NK-92 (cell line): ENCODE results near the gene NRP2.

Experiments used
- DNase-seq: peaks from one replicate; lab custom pipeline; 2025; ENCODE audit not compliant: unreplicated experiment; lab: John Stamatoyannopoulos, UW

NRP2 gene

GRCh38 chr2:205730701-205731582 lies 48.6 kb downstream of the NRP2 start:
- DNase-seq = no peak

DNA sequence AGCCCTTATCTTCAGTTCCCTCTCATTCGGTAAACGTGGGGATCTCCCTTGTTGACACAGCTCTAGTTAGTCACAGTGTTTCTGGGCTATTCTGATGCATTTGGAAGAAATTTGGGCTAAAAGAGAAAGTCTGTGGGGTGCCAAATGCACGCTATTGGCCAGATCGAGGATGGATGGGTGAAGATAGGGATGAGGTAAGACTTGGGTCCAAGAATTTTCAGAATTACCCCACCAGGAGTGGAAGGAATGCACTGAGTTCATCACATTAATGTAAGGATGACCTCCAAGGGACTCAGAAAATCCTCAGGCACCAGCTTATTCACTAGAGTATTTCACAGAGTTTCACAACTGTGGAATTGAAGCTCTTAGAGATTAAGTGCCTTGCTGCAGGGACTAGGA lies 49.3 kb downstream of the NRP2 start:
- DNase-seq = no peak

DNA sequence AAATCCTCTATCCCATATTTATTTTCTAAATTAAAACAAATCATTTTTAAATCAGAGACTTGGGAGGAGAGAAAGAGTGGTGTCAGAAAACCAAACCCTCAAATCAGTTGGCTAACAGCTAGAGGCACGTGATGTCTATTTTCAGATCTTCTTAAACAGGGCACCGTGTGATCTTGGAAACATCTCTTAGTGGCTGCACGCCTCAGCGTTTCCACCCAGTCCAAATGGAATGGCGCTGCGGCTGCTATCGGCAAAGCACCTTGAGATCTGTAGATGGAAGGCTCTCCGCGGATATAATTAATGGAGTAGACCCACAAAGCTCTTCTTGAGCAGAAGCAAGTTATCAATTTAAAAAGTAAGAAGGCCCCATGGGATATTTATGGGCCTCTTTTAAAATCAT lies 50.0 kb downstream of the NRP2 start:
- no peak for DNase-seq

DNA sequence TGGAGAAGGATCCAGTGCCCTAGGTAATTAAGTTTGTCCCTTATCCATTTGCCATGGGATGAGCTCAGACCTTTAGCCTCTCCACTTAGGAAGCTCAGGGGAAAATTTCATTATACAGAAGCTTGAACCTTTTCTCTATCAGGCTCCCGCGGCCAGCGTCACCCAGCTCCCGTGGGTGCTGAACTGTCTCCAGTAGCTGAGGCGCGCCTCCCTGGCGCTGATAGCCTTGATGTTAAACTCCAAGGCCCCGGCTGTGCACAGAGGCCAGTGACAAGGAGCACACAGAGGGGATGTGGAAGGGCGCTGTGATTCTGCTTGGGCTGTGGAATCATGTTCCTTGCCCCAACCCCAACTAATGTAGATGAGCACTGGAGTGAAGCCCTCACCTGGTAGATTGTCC lies 50.8 kb downstream of the NRP2 start:
- DNase-seq = no peak

DNA sequence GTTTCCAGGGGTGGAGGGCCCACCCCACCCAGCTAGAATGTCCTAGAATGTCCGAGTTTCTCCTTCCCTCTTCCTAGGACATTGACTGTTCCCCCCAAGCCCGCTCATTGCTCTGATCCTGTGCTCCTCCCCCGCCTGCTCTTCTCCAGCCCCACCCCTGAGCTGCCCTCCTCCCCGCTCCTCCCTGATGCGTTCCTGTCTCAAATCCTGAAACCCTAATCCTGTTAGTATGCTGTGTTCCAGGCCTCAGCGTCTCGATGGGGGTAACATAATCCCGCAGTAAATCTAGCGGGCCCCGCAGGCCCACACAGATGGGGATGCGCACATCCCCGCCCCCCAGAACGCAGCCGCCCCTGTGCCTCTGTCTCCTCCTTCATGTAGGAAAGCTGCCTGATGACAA lies 51.3 kb downstream of the NRP2 start:
- DNase-seq = no peak

GRCh38 chr2:205734436-205735037 lies 52.2 kb downstream of the NRP2 start:
- DNase-seq = no peak

- DNase-seq = no peak
Measured at GRCh38 chr2:205738117-205738968, 56.0 kb downstream of the NRP2 start.

DNA sequence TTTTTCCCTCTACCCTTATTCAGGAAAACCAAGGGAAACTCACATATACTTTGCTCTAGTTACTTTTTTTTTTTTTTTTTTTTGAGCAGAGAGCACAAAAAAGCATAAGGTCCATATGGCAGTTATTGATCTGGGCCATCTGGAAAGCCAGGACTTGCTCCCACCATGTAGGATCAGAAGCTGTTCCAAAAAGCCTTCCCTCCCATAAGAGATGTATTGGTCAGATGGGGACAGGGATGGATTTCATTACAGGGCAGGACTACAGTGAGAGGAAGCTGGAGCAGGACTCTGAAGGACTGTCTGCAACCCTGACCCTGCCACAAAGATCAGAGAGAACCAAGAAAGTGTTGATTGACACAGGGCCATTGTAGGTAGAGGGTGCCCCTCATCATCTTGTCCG lies 57.3 kb downstream of the NRP2 start:
- no peak for DNase-seq

DNA sequence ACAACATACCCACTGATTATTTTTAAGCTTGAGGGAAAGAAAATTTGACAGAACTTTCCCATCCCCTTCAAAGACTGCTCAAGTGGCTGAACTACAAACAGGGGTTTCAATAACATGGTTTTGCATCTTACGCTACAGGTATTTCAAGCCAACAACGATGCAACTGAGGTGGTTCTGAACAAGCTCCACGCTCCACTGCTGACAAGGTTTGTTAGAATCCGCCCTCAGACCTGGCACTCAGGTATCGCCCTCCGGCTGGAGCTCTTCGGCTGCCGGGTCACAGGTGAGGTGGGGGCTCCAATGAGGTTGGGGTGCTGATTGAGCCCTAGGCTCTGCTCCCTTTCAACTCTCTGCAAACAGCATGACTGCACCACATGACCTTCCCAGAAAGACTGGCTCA lies 58.1 kb downstream of the NRP2 start:
- no peak for DNase-seq

DNA sequence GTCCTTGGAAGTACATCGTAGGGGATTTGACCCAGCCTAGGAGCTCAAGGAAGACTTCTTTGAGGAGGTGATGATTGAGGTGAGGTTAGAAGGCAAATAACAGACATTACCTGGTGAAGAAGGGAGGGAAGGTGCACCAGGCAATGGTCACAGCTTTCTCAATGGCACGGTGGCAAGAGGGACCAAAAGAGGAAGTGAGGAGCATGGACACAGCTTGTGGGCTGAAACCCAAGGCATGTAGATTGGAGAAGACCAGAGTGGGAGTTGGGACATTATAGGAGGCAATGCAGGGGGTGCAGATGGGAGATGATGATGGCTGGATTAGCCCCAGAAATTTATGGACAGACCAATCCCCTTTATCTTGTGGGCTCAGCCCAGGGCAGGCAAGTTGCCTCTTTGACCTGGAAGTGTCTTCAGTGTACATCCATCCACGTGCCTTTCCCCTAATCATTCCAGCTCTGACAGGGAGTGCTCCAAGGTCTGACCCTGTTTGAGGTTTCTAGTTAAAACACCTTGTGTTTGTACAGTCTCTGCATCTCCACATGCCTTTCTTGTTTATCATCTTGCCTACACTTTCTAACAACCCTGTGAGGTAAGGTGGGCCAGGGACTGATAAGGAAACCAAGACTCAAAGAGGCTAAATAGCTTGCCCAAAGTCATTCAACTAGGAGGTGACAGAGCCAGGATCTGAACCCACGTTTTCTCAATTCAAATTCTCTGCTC lies 59.1 kb downstream of the NRP2 start:
- no peak for DNase-seq

- no peak for DNase-seq
Measured at GRCh38 chr2:205743137-205743536, 60.8 kb downstream of the NRP2 start.

DNA sequence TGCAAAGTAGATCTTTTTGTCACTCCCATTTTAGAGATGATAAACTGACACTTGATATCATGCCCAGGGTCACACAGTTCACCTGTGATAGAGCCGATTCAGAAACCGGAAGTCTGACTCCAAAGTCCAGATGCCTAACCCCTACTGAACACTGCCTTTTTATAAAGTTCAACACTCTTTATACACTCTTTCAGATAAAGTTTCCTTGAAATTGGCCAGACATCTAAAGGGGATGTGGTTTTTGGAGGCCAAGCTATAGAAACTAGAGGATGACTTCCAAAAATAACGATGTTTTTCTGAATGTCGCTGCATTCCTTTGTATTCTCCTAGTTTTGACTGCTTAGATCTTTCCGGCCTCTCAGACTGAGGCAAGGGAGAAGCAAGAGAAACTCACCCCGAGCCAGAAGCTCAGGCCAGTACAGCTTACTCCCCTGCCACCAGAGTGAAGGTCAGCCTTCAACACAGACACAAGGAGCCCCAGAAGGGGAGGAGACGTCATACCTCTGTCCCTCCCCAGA lies 61.8 kb downstream of the NRP2 start:
- DNase-seq = no peak

- DNase-seq = no peak
Measured at GRCh38 chr2:205745661-205746419, 63.5 kb downstream of the NRP2 start.

- DNase-seq = no peak
Measured at GRCh38 chr2:205746420-205746785, 64.1 kb downstream of the NRP2 start.

- DNase-seq = no peak
Measured at GRCh38 chr2:205747829-205748386, 65.6 kb downstream of the NRP2 start.

GRCh38 chr2:205748639-205749038 lies 66.3 kb downstream of the NRP2 start:
- DNase-seq = no peak

DNA sequence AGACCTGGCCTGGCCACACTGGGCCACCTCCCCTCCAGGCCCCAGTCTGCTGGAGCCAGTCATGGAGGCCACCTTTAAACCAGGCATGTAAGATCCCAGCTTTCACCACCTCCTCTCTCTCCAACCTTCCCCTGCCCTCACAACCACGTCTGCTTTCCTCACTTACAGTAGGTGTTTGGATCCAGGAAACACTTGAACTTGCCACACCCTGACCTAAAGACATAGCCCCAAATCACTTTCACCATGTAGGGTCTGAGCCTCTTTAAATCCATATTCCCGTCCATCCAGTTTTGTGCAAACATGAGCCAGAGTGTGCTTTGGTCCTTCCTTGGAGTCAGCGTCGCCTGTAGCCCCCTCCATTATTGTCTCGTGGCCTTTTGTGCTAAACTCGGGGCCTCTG lies 66.8 kb downstream of the NRP2 start:
- no peak for DNase-seq

DNA sequence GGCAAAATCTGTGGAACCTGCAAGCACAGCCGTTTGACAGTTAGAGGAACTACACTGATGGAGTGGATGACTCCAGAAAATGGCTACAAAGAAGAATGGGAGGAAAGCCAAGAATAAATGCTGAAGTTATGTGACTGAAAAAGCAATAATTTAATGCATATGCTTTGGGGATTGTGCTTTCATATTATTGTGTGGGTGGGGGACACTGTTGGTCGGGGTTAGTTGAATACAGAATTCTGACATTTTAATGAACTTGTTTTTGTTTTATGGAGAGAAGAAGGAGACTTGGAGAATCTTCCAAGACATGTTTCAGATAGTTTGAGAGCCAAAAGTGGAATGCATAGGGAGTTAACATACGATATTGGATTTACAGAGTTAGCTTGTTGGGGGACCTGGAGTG lies 68.5 kb downstream of the NRP2 start:
- no peak for DNase-seq

DNA sequence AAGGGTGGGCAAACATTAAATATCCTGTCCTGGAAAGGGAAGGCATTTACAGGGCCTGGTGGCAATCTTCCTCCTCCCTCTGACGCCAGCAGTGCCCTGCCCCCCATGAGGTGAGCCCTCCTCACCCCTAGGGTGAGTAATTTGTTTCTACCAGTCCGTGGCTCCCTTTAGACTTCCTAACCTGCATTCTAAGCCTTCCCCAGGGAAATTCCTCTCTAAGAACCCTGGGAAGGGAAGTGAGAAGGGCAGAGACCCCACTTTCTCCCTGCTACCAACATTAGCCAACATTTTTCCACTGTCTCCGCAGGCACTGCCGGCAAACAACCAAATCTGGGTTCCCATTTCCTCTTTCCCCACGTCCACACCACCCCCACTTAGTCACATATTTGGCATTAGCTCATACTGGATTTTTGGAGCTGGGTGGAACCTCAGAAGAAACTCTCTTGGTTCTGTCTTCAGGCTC lies 69.3 kb downstream of the NRP2 start:
- DNase-seq = no peak

- DNase-seq = no peak
Measured at GRCh38 chr2:205752296-205752820, 70.1 kb downstream of the NRP2 start.
